Measurements from ENCODE around the gene LRRFIP1.

Gene LRRFIP1

DNA sequence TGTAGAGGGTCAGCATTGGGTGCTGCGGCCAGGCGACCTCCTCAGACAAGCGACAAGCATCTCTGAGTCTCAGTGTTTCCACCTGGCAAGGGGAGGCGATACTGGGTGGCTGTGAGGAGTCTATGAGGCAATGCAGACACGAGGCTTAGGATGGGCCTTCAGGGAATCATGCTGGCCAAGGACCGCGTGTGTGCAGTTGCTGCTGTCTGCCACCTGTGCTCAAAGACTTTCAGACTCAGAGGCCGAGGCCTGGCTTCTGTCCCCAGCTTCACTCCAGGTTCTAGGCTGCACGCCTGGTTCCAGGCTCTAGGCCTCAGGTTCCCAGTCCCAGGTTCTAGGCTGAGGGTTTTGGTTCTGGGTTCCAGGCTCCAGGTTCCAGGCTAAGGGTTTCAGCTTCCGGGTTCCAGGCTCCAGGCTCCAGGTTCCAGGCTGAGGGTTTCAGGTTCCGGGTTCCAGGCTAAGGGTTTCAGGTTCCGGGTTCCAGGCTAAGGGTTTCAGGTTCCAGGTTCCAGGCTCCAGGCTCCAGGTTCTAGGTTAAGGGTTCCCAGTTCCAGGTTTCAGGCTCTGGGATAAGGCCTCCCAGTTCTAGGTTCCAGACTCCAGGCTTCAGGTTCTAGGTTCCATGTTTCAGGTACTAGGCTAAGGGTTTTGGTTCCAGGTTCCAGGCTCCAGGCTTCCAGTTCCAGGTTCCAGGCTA, 14.8 kb downstream of the LRRFIP1 start:
- DNase-seq: no peak

DNA sequence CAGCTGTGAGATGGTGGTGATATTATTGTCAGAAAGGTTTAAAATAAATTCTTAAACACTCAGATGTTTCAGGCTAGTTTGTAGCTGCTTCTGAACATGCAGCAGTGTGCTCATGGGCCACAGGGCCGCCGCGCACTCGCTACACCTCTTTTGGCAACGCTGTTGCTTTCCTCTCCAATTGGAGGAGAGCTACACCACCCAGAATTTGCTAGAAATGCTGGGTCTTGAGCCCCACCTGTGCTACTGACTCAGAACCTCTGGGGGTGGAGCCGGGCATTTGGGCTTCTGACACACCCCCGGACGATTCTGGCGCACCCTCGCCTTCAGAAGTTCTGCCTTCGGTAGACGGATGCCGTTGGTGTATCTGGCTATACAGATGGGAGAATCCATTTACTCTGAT, 15.7 kb downstream of the LRRFIP1 start:
- no peak for DNase-seq

DNA sequence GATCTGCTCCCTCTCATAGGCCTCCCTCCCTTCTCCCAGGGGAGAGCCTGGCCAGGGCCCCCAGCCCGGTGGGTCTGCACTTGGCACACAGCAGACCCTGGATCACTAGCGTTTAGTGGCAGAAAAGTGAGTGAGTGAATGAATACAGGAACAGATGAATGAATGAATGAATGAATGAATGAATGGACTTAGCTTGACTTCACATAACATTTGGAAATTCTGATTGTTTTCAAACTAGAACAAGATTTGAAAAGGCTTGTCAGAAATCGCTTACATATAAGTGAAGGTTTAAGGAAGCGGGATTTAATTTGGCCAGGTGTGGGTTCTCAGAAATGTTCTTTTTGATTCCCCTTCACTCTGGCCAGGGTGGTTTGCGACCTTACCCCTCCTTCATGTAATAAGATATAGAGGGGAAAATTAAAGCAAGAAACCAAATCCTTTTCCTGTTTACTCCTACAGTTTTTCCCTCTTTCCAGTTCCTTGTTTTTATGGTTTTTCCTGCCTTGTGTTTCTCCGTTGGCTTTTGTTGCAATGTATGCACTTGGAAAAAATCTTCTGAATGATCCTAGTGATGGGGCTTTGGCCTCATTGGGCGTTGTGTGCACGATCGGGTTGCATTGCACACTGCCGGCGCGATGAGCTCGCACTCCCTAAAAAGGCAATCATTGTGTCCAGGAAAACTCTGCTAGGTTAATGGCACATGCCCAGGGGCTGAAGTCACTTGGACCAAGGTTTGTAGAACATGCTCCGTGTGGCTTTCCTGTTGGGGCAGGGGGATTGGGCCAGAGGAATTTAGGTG, 16.4 kb downstream of the LRRFIP1 start:
- DNase-seq: no peak

DNA sequence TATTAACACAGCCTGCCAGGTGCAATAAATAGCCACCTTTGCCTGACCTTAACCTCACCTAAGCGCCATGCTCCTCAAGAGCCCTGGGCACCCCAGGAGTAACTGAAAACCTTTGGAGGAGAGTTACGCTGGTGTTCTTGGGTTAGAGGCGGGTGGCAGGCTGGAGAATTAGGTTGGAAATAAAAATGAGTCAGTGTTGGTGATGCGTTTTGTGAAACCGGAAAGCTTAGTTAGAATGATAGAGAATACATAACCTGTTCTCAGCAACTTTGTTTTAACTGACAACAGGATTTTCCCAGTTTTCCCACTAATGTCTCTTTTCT, 17.0 kb downstream of the LRRFIP1 start:
- no peak for DNase-seq

DNA sequence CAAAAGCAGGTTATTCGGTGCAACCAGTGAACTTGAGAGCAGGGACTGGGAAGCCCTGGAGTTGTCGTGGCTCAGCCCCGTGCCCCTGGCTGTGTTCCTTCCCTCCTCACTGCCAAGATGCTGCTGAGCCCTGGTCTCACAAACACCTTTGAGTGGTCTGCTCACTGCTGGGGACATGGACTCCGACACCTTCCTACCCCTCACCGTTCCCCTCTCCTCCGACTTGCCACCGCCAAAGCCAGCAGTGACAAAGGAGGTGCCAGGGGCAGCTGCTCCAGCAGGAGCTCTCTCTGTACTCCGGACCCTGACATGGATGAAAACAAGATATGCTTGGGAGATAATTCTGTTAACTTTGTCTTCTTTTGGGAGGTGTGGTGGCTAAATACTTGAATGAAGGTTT, 17.9 kb downstream of the LRRFIP1 start:
- DNase-seq: no peak

DNA sequence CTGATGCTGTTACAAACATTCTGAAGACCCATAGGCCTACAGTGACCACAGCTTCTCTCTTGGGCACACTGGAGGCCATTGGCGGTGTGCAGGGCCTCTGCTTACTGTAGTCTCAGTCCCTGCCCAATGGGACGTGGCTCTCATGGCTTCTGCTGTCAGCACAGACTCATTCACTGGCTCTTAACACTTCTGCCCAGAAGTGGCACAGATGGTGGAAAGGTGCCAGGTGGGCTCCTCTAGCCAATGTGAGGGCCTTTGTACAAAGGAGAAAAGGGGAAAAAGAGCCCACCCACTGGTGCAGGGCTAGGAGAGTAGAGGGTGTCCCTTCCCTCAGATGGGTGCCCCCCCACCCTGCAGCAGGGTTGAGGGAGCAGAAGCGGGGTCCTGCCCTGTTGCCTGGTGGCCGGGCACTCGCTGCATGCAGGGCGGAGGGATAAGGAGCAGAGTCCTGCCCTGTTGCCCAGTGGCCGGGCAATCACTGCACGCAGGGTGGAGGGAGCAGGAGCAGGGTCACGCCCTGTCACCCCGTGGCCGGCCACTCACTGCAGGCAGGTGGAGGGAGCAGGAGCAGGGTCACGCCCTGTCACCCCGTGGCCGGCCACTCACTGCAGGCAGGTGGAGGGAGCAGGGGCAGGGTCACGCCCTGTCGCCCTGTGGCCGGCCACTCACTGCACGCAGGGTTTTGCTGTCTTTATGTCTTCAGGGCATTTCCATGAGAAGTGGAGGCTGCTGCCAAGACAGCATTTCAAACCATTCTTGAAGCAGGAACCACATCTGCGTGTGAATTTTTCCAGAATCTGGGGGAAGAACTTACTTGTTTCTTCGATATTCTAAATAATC, 20.0 kb downstream of the LRRFIP1 start:
- DNase-seq: no peak

DNA sequence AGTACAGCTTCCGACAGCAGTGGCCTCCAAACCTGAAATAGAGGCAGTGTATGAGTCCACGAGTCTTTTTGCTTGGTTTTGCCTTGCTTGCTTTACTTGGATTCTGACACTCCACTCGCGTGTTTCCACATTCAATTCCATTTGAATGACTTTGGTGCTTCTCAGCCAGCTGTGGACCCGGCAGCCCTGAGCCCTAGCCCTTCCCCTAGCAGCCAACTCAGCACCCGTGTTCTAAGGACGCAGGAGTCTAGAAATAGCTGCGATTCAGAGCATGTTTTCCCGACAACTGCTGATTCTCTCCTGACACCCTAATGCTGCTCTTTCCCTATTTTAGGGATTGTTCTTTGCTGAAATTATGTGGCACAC, 20.6 kb downstream of the LRRFIP1 start:
- no peak for DNase-seq

DNA sequence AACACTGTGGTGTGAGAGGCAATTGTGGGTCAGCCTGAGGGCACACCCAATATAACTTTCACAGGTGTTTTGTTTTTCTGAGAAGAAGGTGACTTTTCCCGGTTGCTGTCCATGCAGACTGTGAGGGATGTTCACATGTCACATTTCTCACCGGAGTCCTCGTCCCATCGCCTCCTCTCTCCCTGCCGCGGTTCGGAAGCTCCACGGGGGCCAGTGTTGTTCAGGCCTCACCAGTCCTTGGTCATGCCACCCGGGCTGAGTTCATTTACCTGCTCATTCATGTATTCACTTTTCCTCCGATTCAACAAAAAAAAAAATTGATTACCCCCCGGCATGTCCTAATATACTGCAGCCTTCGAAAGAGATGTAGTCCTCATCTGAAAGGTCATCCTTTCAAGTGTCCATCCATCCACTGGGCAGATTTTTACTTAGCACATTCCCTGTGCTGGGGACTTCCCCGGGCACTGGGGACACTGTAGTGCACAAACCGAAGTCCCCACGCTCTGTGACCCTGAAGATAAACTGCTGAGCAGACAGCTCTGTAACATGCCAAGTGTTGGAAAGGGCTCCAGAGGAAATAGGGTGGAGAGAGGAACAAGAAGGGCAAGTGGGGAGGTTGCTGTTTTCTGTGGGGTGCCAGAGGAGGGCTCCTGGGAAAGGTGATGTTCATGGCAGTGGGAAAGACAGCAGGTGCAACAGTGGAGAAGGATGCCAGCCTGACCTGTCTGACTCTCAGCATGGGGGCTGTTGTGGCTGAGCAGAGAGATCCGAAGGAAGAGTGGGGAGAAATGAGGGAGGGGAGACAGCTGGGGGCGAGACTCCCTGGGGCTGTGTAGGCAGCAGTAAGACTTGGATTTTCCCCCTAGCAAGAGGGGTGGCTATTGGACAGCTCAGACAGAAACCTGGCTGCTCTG, 22.4 kb downstream of the LRRFIP1 start:
- DNase-seq: no peak

DNA sequence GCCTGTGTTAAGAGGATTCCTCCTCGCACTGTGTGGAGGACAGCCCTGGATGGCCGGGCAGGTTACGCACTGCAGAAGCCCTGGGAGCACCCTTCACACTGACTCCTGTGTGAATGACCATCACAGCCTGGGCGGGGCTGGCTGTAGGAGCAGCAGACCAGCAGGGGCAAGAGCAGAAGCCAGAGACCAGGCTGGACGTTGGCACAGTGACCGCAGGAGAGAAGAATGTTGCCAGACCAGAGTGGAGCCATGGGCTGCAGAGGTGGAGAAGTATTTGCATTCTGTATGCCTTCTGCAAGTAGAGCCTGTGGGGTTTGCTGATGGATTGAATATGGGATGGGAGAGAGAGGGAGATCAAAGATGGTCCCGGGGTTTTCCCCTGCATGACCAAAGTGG, 23.1 kb downstream of the LRRFIP1 start:
- no peak for DNase-seq

DNA sequence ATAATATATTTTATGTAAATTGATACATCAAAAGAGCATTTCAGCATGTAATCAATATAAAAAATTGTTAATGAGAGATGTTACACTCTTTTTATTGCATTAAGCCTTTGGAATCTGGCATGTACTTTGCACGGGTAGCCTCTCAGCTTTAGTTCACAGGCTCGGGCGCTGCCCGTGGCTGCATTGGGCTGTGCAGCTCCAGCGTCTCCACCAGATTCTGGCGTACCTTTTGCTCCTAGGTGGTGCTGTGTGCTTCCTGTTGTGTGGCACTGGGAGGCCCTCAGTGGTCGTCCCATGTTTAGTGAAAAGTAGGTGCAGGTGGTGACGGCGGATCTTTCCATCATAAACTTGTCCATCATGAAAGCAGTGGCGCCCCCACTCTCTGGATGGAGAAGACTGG, 24.4 kb downstream of the LRRFIP1 start:
- DNase-seq: no peak

DNA sequence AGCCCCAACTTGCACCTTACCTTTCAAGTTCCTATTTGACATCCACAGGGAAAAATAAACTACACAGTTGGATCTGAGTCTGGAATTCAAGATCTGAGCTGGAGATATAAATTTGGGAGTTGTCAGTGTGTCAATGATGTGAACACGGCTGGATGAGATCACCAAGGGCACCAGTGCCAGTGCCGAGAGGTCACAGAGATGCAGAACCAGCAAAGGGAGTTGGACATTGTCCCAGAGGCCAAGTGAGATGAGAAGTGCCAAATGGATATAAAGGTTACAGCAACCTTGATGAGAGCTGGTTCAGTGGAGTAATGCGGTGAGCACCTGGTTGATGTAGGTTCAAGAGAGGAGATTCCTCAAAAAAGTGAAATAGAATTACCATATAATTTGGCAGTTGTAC, 24.8 kb downstream of the LRRFIP1 start:
- DNase-seq: no peak

DNA sequence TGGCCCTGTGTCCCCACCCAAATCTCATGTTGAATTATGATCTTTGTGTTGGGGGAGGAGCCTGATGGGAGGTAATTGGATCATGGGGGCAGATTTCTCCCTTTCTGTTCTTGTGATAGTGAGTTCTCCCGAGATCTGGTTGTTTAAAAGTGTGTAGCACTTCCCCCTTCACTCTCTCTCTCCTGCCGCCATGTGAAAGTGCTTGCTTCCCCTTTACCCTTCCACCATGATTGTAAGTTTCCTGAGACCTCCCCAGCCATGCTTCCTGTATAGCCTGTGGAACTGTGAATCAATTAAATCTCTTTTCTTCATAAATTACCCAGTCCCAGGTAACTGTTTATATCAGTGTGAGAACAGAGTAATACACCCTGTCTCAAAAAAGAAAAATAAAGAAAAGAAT, 25.5 kb downstream of the LRRFIP1 start:
- no peak for DNase-seq

DNA sequence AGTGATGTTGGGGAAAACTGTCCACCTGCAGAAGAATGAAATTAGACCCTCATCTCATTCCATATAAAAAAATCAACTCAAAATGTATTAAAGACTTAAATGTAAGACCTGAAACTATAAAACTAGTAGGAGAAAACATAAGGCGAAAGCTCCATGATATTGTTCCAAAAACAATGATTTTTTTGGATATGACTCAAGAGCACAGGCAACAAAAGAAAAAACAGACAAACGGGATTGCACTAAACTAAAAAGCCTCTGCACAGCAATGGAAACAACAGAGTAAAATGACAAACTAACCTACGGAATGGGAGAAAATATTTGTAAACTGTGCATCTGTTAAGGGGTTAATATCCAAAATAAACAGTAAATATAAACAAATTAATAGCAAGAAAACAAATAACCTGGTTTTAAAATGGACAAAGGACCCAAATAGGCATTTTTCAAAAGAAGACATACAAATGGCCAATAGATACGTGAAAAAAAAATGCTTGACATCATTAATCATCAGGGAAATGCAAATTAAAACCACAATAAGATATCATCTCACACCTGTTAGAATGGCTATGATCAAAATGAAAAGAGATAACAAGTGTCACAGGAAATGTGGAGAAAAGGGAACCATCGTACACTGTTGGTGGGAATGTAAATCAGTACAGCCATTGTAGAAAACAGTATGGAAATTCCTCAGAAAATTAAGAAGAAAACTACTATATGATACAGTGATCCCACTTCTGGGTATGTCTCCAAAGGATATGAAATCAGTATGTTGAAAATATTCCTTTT, 26.6 kb downstream of the LRRFIP1 start:
- DNase-seq: no peak

DNA sequence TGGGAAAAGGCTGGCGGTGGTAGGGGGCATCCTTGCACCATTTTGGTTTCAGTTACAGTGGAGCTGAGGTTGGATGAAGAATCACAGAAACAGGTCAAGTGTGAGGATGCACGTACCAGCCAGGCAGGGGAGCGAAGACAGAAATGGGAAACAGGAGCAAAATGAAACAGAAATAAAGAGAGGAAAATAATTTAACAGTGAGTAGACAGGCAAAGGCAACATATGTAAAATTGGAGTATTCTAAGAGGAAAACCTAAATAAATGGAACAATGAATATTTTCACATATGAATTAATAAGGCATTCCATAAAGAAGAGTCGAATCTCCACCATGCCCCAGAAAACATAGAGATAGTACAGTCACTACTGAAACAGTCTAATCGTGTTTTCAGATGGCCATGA, 29.7 kb downstream of the LRRFIP1 start:
- DNase-seq: no peak

DNA sequence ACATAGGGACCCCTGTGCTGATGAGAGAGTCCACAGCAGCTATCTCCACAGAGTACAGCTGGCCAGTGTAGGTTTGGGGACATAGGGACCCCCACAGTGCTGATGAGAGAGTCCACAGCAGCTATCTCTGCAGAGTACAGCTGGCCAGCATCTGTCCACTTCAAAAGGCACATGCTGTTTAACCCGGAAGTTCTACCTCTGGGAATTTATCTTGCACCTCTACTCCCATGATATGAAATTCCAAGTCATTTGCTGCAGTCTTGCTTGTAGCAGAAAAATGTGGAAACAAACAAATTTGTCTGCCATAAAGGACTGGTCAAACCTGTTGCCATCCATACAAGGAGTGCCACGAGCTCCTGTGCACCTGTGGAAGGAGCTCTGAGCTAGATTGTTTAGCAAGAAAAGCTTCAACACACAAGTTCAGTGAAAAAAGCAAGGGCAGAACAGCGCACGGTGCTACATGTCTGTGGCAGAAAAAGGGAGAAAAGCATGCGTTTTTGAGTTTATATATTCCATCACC, 33.1 kb downstream of the LRRFIP1 start:
- DNase-seq: no peak

DNA sequence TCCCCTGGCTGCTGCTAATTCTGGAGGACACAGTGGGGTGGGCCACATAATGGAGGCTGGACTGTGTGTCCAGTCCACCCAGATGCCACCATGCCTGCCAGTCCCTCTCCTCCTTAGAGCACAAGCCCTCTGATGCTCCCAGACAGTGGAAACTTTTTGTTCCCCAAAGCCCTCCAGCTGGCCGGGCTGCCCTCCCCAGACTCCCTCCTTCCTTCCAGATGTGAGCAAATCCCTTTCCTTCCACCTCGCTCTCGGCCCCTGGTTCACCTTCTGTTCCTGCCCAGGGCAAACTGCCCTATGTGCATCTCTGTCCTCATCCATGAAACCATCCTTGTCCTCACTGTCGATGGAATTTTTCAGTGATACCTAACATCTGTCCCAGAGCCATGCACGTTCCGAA, 33.9 kb downstream of the LRRFIP1 start:
- no peak for DNase-seq

DNA sequence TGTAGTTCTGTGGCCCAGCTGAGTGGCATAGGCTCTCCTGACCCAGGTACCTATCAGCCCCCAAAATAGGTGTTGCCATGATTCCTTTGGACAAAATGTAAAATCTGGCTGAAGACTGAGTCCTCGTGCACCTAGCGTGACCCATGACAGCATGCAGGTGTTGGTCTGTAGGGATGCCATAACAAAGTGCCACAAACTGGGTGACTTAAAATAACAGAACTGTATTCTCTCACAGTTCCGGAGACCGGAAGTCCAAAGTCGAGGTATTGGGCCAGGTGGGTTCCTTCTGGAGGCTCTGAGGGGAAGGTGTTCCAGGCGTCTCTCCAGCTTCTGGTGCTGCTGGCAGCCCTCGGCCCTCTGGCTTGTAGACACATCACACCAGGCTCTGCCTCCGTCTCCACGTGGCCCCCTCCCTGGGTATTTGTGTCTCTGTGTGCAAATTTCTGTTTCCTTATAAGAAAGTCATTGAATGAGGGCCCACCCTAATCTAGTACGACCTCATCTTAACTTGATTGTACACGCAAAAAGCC, 34.5 kb downstream of the LRRFIP1 start:
- no peak for DNase-seq

DNA sequence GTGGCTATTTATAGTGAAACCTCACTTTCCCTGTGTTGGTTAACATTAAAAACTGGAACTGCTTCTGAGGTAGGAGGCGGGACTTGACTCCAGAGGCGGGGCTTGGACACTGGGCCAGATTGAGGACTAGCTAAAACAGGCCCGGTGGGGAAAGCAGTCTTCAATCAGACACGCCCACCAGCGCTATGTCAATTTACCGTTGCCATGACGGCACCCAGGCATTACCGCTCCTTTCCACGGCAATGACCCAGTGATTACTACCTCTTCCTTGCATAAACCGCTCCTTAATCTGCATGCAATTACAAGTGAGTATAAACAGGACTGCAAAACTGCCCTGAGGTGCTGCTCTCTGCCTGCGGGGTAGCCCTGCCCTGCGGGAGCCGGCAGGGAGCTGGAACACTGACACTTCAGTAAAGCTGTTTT, 35.3 kb downstream of the LRRFIP1 start:
- DNase-seq: no peak

DNA sequence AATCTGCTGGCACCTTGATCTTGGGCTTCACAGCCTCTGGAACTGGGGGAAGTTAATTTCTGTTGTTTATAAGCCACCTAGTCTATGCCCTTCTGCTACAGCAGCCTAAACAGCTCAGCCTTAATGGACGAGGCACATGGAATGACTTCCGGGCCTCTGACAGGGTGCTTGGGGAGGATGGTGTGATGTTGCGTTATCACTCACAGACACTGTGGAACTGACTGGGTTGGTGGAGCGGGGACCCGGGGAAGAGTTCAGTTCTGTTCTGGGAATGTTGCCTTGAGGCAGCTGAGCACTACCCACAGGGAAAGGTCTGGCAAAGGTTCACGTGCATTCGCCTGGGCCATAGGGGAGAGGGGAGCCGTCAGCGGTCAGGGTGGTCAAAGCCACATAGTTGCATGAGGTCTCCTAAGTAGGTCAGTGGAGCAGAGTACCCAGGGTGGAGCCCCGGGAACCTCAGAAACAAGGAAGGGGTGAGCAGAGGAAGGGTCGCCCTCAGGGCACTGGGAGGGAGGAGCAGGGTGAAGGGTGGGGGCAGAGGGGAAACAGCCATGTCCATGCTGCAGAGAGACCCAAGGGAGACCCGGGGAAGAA, 36.2 kb downstream of the LRRFIP1 start:
- no peak for DNase-seq

DNA sequence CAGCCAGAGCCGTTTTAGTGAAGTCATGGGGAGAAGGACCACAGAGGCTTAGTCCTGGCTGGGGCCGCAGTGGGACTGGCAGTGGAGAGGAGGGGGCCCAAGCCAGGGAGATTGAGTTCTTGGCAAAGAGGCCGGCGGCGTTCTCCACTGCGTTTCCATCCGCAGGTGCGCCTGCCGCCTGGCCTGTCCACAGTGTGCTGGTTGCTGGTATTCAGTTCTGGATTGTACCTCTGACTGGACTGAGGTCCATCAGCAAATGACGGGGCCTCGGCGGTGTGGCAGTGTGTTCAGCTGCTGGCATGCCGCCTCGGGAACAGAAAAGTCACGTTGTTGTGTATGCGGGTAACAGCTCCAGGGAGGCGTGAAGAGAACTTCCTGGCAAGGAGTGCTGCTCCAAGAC, 36.8 kb downstream of the LRRFIP1 start:
- DNase-seq: no peak

DNA sequence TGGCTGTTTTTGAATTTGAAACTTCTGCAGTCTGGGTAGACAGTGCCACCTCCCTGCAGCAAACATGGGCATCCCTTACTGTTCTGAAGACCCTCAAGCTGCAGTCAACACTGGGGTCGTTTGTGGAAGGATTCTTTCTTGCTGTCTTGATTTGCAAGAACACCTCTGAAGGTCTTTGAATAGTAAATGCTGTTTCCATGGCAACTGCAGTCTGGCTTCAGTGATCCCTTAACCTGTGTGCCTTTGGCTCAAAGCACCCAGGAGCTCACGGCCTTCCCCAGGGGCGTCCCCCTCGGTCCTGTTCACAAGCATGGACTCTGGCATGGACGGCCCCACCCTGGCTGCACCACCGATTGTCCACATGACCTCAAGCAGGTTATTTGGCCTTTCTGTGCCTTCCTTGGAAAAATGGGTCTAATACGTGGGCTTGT, 38.3 kb downstream of the LRRFIP1 start:
- no peak for DNase-seq

Data from SW 1271 (cell line).